Measurements from ENCODE around the gene HNF1A.
"Not testable (repeated sequence)": the region's sequence is repeated elsewhere in the genome, so short reads cannot be mapped to it uniquely, and the experiment has no call there.

Gene HNF1A

DNA sequence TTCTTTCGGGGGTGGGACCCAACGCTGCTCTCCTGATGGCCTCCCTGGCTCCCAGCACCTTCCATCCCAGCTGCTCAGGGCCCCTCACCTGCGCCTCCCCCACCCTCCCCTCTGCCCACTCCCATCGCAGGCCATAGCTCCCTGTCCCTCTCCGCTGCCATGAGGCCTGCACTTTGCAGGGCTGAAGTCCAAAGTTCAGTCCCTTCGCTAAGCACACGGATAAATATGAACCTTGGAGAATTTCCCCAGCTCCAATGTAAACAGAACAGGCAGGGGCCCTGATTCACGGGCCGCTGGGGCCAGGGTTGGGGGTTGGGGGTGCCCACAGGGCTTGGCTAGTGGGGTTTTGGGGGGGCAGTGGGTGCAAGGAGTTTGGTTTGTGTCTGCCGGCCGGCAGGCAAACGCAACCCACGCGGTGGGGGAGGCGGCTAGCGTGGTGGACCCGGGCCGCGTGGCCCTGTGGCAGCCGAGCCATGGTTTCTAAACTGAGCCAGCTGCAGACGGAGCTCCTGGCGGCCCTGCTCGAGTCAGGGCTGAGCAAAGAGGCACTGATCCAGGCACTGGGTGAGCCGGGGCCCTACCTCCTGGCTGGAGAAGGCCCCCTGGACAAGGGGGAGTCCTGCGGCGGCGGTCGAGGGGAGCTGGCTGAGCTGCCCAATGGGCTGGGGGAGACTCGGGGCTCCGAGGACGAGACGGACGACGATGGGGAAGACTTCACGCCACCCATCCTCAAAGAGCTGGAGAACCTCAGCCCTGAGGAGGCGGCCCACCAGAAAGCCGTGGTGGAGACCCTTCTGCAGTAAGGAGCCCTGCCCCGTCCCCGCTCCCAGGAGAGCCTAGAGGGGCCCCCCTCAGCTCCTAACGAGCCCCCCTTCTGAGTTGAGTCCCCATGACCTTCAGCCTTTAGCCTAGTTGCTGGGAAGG lies at the start of gene HNF1A:
Gene HNF1A (plus strand): TSS at position 248 of the 924 bp plus-strand sequence. CDS start 226 bp downstream, at position 474.
- no peak for DNase-seq

GRCh38 chr12:120928864-120929652 lies 49.3 kb upstream of the HNF1A start:
- DNase-seq: no peak

DNA sequence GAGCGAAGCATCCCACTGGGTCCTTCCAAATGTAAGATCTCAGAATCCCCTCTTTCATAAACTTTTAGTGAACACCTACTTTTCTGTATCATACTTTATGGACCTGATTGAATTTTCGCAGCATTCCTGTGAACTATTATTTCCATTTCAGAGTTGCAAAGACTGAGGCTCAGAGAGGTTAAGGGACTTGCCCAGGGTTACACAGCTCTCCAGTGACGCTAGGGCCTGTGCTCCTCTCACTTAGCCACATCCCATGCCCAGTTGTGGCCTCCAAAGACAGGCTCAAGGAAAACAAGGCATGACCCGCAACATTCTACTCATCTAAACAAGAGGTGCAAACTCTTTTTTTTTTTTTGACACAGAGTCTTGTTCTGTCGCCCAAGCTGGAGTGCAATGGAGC lies 48.3 kb upstream of the HNF1A start:
- no peak for DNase-seq

GRCh38 chr12:120932058-120932457 lies 46.3 kb upstream of the HNF1A start:
- no peak for DNase-seq

DNA sequence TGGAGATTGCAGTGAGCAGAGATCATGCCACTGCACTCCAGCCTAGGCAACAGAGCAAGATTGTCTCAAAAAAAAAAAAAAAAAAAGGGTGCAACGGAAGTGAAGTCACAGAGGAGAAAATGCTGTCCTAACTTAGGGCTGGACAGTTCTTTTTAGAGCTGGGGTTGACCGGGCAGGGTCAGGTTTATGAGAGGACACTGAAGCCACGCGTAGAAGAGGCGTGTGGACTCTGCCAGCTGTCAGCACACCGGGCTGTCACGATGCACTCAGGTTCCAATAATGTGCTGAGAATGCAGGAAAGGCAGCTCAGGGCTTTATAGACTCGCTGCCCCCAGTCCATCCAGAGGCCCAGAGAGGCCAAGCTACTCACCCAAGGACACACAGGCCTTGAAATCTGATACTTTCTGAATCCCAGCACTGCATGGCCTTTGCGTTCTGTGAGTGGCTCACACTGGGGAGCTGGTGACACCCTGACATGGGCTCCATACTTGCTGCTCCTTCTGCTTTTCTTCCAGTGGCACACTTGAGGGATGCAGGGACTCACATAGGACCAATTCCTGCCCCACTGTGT lies 45.3 kb upstream of the HNF1A start:
- no peak for DNase-seq

DNA sequence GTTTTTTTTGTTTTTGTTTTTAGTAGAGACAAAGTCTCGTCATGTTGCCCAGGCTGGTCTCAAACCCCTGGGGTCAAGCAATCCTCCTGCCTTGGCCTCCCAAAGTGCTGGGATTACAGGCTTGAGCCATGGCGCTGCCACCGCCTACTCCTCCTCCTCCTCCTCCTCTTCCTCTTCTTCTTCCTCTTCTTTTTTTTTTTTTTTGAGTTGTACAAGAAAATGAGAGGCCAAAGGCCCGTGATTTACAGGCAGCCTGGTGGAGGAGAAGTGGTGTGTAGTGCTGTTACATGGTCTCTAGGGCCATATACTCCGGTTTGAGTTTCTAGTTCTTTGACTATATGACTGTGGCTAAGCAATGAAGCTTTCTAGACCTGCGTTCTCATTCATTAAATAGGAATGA lies 44.6 kb upstream of the HNF1A start:
- no peak for DNase-seq

DNA sequence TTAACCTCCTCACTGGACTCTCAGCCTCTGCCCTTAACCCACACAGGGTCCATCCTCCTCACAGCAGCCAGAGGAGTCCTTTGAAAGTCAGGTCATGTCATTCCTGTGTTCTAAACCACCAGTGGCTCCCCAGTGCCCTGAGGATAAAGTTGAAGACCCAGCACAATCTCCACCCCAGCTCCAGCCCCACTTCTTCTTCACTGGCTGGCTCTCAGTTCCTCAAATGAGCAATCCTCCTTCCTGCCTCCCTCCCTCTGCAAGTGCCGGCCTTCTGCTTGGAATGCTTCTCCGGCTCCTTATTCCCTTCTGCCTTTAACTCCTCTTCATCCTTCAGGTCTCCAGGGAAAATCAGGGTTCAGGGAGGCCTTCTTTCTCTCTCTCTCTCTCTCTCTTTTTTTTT lies 42.1 kb upstream of the HNF1A start:
- no peak for DNase-seq

- no peak for DNase-seq
Measured at GRCh38 chr12:120938496-120938895, 39.8 kb upstream of the HNF1A start.

DNA sequence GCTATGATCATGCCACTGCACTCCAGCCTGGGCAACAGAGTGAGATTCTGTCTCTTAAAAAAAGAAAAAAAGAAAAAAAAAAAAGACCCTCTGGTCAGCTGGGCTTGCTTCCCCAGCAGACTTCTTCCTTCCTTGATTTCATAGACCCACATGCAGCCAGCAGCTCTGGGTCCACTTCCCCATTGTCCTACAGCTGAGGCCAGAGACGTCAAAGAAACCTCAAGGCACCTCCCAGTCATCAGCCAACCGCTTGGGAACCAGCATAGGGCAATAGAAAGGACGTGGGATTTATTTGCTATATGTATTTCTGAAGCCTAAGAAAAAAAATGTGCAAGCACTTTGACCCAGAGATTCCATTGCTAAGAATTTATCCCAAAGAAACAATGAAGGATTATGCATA lies 38.8 kb upstream of the HNF1A start:
- DNase-seq: no peak

DNA sequence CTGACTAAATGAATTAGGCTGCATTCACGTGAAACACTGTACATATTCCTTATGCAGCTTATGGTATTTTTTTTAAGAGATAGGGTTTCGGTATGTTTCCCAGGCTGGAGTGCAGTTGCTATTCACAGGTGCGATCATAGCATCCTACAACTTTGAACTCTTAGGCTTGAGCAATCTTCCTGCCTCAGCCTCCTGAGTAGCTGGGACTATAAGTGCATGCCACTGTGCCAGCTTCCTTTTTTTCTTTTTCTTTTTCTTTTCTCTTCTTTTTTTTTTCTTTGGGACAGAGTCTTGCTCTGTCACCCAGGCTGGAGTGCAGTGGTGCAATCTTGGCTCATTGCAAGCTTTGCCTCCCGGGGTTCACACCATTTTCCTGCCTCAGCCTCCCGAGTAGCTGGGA lies 38.3 kb upstream of the HNF1A start:
- no peak for DNase-seq

DNA sequence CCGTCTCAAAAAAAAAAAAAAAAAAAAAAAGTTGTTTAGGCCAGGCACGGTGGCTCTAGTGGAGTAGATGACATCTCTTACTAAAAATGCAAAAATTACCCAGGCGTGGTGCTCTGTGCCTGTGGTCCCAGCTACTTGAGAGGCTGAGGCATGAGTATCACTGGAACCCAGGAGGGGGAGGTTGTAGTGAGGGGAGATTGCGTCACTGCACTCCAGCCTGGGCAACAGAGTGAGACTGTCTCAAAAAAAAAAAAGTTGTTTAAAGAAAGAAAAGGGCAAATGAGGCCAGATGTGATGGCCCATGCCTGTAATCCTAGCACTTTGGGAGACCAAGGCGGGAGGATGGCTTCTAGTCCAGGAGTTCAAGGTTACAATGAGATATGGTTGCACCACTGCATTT lies 37.5 kb upstream of the HNF1A start:
- DNase-seq: no peak

DNA sequence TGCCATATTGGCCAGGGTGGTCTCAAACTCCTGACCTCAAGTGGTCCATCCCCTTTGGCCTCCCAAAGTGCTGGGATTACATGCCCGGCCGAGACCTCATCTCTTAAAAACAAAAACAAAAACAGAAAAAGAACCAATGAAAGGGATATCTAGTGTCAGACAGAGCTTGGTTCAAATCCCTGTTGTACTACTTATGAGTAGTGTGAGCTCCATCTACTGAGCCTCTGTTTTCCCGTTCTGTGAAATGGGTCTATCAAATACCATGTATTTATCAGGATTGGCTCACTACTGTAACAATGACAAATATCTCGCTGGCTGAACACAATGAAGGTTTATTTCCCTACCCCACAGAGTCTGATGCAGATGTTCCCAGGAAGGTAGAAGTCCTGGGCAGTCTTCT lies 36.9 kb upstream of the HNF1A start:
- no peak for DNase-seq

DNA sequence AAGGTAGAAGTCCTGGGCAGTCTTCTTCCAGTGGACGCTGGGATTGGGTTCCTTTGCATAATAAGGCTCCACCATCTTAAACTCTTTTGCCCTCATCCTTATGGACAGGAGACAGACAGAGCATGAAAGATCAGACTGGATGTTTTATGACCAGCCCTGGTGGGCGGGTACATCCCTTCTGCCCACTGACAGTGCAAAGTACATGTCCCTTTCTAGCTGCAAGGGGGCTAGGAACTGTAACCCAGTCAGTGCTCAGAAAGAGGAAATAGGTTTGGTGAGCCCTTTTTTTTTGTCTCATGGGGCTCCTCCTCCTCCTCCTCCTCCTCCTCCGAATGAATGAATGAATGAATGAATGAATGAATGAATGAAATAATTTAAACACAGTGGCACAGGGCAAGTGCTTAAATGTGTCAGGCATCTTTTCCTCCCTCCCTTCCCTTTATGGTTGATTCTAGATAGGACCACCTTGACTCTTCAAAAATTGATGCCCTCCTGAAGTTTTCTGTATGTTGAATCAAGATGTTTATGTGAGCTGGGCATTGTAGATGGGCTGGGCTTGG lies 36.4 kb upstream of the HNF1A start:
- DNase-seq: no peak

GRCh38 chr12:120943482-120943881 lies 34.9 kb upstream of the HNF1A start:
- no peak for DNase-seq

- no peak for DNase-seq
Measured at GRCh38 chr12:120944645-120945217, 33.6 kb upstream of the HNF1A start.

DNA sequence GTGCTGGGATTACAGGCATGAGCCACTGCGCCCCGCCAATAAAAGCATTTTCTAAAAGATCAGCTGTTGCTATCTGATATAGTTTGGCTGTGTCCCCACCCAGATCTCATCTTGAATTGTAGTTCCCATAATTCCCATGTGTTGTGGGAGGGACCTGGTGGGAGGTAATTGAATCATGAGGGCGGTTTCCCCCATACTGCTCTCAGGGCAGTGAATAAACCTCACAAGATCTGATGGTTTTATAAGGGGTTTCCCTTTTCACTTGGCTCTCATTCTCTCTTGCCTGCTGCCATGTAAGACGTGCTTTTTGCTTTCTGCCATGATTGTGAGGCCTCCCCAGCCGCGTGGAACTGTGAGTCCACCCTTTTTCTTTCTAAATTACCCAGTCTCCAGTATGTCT lies 32.8 kb upstream of the HNF1A start:
- DNase-seq: not testable (repeated sequence)

GRCh38 chr12:120950260-120950799 lies 28.0 kb upstream of the HNF1A start:
- DNase-seq: not testable (repeated sequence)

GRCh38 chr12:120950807-120951206 lies 27.5 kb upstream of the HNF1A start:
- DNase-seq: no peak

DNA sequence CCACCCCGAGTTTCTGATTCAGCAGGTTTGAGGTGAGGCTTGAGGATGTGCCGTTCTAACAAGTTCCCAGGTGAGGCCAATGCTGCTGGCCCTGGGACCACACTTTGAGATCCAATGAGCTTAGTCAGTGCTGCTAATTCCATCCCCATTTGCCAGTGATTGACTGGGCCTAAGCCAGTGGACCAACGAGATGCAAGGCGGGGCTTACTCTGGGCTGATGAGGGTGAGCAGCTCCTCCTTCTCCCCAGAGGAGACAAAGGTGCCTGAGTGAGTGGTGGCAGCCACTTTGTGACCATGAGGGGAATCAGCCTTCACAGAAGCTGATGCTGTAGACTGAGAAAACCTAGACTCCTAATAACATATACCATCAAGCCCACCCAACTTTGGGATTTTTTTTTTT lies 23.1 kb upstream of the HNF1A start:
- no peak for DNase-seq

DNA sequence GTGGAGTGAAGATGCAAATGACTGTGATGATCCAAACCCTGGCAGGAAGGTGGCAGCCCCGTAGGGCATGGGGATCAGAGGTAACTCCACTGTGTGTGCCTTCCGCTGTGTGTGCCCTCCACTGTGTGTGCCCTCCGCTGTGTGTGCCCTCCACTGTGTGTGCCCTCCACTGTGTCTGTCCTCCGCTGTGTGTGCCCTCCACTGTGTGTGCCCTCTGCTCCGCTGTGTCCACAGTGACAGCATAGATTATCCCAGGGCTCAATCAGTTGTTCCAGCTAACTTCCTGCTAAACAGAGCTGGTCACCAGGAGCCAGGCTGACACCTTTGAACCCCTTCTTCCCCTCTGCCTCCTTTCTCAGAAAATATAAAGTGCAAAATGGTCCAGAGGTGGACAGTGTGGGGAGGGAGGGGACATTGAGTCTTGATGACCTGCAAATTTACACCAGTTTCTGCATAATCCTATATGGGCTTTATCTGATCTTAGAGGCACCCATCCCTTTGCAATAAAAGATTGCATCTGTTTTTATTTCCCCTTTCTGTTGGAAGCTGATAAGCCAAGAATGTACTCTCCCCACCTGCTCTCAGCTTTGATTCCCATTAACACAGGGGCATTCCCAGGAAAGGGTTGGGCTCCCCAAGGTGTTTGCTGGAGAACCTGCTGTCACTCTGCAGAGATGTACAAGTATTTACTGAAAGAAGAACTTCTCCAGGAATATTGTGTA lies 21.6 kb upstream of the HNF1A start:
- DNase-seq: no peak

DNA sequence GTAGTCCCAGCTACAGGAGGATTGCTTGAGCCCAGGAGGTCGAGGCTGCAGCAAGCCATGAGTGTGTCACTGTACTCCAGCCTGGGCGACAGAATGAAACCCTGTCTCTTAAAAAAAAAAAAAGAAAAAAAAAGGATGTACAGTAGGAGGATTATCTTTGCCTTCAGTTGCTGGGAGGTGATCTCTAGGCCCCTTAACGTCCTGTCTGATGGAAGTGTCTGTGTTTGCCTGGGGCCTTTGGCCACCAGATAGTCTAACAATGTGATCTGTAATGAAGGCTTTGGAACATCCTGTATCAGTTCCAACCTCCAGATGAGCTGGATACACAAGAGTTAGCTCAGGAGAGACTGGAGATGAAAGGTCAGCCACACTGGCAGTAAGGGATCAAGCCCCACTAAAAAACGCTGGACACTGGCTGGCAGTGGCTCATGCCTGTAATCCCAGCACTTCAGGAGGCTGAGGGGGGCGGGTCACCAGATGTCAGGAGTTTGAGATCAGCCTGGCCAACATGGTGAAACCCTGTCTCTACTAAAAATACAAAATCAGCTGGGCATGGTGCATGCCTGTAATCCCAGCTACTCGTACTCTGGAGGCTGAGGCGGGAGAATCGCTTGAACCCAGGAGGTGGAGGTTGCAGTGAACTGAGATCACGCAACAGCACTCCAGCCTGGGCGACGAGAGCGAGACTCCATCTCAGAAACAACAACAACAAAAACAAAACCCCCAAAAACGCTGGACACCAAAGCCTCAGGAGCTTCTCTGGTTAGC lies 19.0 kb upstream of the HNF1A start:
- DNase-seq: no peak

Data from NCI-H187 treated with DMSO at 0.1 percent for 48 hours (cell line).